GM21576 (cell line): ENCODE data around the gene ARL14.
"Not testable (repeated sequence)": the region's sequence is repeated elsewhere in the genome, so short reads cannot be mapped to it uniquely, and the experiment has no call there.

Source experiments
- ATAC-seq: cut with Tn5 transposase; IDR thresholded peaks from one replicate; pipeline ENCODE4 v1.9.1; 2021; ENCODE audit warnings: mild to moderate bottlenecking, moderate library complexity; ENCODE audit not compliant: unreplicated experiment

Gene ARL14

DNA sequence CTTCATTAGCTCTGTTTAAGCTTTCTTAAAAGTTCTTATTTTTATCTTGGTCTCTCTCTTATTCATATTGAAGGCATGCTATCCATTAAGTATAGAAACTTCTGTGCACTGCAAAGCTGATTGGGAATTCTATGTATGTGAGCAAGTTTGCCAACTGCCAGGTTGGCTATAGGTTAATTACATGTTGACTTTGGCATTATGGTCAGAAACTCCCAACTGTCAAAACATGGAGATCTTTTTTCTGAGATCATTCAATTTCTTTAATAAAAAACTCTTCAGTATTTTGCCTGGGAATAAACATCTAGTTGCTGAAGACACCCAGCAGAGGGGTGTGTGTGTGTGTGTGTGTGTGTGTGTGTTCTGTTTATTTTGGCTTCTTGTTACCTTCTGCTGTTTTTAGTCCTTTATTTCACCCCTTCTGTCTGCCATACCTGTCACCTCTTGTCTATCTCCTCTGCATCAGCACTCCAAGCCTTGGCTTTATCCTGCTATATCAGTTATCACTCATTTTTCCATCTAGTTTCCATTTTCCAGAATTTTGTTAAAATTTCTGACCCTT is 1.3 kb upstream of the ARL14 start:
- ATAC-seq, result no peak

DNA sequence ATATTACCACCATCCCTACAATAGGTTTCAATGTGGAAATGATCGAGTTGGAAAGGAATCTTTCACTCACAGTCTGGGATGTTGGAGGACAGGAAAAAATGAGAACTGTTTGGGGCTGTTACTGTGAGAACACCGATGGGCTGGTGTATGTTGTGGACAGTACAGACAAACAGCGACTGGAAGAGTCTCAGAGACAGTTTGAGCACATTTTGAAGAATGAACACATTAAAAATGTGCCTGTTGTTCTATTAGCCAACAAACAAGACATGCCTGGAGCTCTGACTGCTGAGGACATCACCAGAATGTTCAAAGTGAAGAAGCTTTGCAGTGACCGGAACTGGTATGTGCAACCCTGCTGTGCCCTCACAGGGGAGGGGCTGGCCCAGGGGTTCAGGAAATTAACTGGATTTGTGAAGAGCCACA is 510 bp downstream of the ARL14 start:
- ATAC-seq, result no peak

GRCh38 chr3:160678292-160678842 is 1.4 kb downstream of the ARL14 start:
- ATAC-seq, result no peak

DNA sequence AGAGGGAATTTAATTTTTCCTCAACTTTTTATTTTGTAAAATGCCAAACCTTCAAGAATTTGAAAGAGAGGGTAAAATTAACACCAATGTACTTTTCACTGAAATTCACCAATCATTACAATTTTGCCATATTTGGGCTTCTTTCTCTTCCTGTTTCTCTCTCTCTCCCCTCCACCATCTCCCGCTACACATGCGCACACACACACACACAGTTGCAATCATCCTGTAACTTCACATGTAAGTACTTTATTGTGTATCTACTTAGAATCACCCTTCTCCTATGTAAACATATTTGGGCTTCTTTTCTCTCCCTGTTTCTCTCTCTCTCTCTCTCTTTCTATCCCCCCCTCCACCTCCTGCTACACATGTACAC is 7.4 kb downstream of the ARL14 start:
- ATAC-seq, result no peak

DNA sequence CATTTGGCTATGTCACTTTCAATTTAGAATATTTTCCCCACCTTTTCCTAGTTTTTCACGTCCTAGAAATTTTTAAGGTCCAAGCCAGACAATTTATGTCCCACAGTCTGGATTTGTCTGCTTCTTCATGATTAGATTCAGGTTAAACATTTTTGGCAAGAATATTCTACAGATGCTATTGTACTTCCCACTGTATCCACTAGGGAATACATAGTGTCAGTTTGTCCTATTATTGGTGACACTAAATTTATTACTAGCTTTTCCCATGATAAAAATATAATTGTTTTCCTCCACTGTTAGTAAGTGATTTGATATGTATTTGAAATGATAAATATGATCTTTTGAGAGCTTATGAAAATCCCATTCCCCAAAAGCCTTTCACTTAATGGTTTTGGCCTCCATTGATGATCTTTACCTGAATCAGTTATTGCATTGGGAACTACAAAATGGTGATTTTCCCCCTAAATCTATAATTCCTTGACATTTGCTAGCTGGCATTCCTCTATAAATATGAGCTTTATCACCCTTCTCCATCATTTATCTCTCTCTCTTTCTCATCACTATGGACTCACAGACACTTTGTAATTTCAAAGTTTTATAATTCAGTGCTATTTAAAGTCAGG is 8.3 kb downstream of the ARL14 start:
- no peak for ATAC-seq

- ATAC-seq, result peak; percentile 58
Observed at GRCh38 chr3:160686955-160687535, 10.1 kb downstream of the ARL14 start.

DNA sequence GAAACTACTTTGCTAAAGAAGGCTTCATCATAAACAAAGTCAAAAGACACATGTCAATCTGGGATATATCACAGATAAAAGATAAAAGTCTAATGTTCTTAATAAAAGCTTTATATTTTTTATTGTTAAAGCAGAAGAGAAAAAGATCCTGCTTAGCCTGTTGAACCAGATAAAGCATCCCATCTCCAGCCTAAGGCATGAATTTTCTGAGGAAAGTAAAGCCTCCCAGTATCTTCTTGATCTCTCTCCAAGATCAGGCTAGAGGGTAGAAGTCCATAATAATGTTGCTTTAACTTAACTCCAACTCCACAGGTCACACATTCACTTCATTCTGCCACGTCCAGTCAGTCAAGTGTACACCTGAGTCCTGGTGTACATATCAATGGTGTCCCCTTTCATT is 14.2 kb downstream of the ARL14 start:
- ATAC-seq, result no peak

DNA sequence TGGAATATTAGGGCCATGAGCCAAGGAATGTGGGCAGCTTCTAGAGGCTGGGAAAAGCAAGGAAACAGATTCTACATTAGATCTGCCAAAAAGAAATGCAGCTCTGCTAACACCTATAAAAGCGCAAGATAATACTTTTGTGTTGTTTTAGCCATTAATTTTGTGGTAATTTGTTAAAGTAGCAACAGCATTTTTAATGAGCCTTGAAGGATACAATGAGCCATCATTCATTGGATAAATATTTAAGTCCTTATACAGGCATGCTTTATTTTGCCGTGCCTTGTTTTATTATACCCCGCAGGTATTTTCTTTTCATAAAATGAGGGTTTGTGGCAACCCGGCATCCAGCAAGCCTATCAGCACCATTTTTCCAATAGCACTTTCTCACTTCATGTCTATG is 15.0 kb downstream of the ARL14 start:
- ATAC-seq, result no peak

DNA sequence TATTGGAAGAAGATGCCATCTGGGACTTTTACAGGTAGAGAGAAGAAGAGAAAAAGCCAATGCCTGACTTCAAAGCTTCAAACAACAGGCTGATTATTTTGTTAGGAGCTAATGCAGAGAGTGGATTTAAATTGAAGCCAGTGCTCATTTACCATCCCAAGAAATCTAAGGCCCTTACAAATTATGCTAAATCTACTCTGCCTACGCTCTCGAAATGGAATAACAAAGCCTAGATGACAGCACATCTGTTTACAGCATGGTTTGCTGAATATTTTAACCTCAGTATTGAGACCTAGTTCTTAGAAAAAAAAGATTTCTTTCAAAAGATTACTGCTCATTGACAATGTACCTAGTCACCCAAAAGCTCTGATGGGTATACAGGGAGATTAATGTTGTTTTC is 16.2 kb downstream of the ARL14 start:
- no peak for ATAC-seq

DNA sequence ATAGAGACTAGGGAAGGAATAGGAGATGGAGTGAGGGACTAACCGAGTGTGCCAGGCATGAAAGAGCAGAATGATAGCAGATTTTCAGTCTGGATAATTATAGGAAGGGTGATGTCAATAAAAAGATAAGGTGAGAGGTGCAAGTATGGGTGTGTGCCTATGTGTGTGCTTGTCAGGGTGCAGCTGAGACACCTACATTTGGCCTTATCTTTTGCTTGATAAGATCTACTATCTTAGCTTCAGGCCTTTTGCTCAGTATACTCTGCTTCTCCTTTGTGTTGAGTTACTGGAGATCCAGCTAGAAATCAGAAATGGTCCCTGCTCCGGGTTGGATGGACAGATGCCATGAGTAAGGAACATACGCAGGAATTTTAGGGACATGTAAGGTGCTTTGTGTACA is 17.4 kb downstream of the ARL14 start:
- ATAC-seq, result no peak

- ATAC-seq, result no peak
Observed at GRCh38 chr3:160695003-160695402, 18.0 kb downstream of the ARL14 start.

DNA sequence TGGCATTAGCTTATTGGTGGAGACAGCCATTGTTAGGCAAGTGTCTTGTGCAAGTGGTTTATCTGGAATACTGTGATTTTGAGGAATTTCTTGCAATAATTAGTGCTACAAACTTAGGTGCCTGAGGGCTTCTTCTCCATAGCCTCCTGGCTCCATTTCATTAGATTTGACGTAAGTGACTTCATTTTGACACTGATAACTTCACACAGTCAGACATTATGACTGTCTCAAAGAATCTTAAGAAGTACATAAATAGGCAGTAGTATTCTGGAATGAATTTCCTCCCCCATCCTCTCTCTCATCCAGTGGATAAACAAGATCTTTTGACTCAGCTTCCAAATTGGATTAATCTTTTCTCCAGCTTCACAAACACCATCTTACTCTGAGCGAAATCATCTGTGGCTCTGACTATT is 19.0 kb downstream of the ARL14 start:
- ATAC-seq, result no peak

DNA sequence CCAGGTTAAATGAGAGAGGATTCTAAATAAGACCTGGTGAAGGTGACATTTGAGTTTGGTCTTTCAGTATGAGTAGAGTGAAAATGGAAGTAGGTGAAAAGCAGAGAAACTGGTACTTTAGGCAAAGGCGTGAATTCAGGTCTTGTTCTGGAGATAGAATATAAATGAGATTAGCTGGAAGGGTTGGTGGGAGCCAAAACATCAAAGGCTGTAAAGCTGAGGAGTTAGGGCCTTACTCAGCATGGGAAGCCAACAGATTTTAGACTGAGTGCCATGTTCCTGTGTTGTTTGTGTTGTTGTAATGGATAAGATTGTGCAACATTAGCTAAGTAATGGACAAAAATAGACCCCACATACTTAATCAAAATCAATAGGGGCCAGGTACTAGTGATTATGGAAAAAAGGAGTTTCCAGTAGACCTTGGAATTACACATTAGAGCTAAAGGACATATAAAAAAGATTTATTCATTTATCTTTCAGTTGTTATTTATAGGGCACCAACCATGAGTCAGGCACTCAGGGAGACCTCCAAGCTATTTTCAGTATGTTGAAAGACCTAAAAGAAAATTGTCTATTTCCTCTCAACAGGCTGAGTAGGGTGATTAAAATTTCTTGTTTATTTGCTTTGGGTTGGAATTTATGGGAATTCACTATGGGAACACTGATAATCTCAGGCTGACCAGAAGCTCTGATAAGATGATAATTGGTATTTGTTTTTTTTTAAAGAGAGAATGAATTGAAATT is 20.8 kb downstream of the ARL14 start:
- peak; percentile 71 for ATAC-seq

DNA sequence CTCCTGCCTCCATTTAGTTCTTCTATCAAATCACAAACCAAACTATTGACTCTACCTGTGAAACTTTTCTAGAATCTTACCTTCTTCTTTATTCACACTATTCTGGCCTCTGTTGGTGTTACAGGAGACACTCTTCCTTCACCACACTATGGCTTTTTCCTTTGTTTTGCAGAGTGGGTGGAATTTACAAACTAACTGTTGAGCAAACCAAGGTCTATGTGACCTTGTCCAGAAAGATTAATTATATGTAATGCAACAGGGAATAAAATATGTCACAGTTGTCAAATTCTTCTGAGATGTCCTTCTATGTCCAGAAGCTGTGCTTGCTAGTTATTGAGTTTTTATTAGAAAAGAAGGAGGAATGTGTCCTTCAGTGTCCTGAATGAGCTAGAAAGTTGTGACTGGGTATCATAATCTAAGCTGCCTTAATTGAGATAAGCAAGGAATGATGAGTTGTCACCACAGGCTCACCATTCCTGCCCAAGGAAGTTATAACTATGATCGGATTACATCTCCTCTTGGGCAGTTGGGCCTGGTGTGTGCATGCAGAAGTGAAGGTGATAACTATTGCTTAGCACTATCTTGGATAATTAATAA is 21.7 kb downstream of the ARL14 start:
- ATAC-seq, result no peak

GRCh38 chr3:160701490-160701889 is 24.5 kb downstream of the ARL14 start:
- no peak for ATAC-seq

- ATAC-seq, result no peak
Observed at GRCh38 chr3:160702290-160702689, 25.3 kb downstream of the ARL14 start.

GRCh38 chr3:160703974-160704373 is 27.0 kb downstream of the ARL14 start:
- ATAC-seq, result no peak

DNA sequence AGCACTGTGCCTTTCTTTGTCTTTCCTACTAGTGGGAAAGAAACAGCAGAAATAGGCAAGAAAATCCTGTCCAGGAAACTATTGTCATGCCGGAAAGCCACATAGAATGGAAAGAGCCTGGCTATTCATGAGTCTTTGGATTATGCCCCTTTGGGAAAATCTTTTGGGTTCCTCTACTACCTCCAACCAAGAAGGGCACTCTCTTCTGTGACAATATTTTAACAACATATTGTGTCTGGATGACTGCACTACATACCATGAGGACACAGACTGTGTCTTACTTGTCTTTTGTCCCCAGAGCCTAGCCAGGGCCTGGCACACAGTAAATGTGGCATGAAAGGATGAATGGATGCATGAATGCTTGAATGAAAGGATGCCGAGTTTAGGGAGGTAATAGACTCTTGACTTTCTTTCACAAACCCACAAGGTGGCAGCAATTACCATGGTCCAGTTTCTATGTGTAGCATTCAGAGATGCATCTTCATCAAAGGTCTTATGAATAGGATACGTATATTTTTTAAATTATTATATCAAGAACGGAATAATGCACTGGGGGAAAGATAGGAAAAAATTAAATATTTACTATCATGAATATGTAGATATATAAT is 30.3 kb downstream of the ARL14 start:
- no peak for ATAC-seq

GRCh38 chr3:160709477-160710182 is 32.7 kb downstream of the ARL14 start:
- ATAC-seq, result no peak

DNA sequence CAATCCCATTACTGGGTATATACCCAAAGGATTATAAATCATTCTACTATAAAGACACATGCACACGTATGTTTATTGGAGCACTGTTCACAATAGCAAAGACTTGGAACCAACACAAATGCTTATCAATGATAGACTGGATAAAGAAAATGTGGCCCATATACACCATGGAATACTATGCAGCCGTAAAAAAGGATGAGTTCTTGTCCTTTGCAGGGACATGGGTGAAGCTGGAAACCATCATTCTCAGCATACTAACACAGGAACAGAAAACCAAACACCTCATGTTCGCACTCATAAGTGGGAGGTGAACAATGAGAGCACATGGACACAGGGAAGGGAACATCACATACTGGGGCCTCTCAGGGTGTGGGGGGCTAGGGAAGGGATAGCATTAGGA is 36.2 kb downstream of the ARL14 start:
- not testable (repeated sequence) for ATAC-seq
